ENCODE measurements around the gene SDK1.

The SDK1 gene

DNA sequence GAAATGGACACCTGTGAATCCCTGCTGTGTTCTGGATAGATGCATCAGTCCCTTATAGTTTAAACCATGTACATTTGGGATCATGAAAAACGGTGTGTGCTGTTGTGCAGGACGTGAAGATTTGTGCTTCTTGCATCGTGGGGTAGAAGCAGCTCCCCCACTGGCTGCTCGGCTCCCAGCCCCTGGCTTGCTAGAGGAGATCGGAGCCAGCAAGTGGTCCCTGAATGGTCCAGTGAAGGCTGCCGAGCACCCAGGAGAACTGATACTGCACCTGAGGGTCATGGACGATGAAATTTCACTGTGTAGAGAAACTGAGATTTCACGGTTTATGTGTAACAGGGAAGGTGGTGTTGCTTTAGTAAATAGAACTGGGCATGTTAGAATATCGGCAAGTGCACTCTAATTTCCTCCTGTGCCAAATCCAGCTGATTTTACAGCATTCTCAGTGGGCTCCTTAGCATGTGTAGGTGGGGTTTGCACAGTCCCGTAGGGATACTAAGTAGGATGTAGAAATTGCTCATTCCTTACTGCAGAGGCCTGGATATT, 726.0 kb downstream of the SDK1 start:
- TF ChIP-seq, protein P1, sequence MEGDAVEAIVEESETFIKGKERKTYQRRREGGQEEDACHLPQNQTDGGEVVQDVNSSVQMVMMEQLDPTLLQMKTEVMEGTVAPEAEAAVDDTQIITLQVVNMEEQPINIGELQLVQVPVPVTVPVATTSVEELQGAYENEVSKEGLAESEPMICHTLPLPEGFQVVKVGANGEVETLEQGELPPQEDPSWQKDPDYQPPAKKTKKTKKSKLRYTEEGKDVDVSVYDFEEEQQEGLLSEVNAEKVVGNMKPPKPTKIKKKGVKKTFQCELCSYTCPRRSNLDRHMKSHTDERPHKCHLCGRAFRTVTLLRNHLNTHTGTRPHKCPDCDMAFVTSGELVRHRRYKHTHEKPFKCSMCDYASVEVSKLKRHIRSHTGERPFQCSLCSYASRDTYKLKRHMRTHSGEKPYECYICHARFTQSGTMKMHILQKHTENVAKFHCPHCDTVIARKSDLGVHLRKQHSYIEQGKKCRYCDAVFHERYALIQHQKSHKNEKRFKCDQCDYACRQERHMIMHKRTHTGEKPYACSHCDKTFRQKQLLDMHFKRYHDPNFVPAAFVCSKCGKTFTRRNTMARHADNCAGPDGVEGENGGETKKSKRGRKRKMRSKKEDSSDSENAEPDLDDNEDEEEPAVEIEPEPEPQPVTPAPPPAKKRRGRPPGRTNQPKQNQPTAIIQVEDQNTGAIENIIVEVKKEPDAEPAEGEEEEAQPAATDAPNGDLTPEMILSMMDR (IDR thresholded peaks at IDR 0.05), result no peak
- peak; percentile 57 for DNase-seq (ENCODE audit: low spot score)
- Histone ChIP-seq H3K27ac (peak overlapping the region in 1 of 2 donors; percentile 49), H3K4me3 (no peak overlapping the region)

DNA sequence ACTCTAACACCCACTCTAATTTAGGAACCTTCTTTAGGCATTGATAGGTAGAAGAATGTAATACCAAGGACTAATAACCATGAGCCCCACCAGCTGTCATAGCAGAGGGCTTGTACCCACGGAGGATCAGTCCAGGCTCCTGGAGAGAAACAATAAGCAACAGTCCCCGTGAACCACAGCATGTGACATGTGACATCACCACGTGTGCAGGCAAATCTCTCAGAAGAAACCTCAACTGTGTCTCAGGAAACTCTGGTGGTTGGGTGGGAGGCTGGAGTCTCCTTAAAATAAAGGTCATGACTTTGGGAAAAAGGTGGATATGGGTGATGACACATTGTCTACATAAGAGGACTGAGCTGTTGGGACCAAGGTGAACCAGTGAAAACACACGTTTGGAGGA, 727.2 kb downstream of the SDK1 start:
- TF ChIP-seq, protein P1 (IDR thresholded peaks at IDR 0.05), result no peak
- H3K4me3 ChIP-seq, result no peak overlapping the region
- no peak overlapping the region for H3K27ac ChIP-seq
- DNase-seq (ENCODE audit: low spot score), result peak; percentile 5

DNA sequence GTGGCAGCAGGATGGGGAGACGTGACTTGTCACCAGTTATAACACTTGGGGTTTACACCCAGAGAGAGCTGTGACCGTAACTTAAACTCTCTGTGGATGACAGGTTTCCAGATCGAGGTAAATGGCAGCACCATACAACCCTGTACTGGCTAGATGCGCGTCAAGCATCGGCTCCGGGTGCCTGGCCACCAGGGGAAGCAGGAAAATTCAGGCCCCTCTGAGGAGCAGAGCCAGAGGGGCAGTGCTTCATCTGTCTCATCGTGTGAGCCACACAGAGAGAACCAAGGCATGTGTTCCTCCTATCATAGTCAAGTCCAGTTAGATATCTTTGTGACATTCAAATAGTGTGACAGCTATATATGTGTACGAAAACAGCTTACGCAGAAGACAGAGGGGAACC, 728.9 kb downstream of the SDK1 start:
- H3K4me3 ChIP-seq, result no peak overlapping the region
- TF ChIP-seq, protein P1 (IDR thresholded peaks at IDR 0.05), result no peak
- no peak overlapping the region for H3K27ac ChIP-seq
- no peak for DNase-seq (ENCODE audit: low spot score)

DNA sequence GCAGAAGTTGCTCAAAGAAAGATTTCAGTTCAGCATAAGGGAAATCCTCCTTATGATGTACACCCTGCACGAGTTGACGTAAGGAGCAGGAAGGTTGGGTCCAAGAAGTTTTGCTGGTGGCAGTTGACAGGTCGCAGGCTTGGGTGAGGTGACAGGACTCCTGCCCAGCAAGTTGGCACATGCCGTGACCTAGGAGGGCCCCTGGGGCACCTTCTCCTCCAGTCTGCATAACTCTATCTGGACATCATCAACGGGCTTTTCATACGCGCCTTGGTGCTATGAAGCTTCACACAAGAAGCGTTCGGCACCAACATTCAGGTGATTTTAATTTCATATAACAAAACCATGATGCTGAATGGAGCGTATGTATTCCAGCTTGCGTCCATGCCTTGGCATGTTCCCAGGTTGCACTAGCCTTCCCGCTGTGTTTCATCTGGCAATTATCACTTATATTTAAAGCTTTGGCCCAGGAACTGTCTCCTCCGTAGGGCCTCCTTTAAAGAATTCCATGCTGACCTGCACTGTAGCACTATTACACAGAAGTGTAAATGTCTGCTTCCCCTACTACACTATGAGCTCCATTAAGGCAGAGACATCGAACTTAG, 729.4 kb downstream of the SDK1 start:
- no peak overlapping the region for H3K27ac ChIP-seq
- TF ChIP-seq, protein P1 (IDR thresholded peaks at IDR 0.05), result no peak
- no peak overlapping the region for H3K4me3 ChIP-seq
- DNase-seq (ENCODE audit: low spot score), result no peak

DNA sequence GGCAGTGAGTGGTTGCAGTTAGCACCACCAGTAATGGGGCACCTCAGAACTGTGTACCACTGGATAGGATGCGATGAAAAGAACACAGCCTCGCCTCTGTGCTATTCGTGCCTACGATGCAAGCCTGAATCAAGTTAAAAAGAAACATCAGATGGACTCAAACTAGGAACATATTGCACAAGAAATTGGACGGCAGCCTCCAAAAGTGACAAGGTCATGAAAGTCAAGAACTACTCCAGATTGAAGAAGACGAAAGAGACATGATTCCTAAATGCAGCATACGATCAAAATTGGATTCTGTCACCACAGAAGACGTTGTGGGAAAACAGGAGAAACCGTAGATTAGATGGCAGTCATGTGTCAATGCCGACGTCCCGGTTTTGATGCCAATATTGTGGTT, 732.9 kb downstream of the SDK1 start:
- Histone ChIP-seq H3K4me3 (no peak overlapping the region), H3K27ac (no peak overlapping the region)
- TF ChIP-seq, protein P1 (IDR thresholded peaks at IDR 0.05), result no peak
- no peak for DNase-seq (ENCODE audit: low spot score)

DNA sequence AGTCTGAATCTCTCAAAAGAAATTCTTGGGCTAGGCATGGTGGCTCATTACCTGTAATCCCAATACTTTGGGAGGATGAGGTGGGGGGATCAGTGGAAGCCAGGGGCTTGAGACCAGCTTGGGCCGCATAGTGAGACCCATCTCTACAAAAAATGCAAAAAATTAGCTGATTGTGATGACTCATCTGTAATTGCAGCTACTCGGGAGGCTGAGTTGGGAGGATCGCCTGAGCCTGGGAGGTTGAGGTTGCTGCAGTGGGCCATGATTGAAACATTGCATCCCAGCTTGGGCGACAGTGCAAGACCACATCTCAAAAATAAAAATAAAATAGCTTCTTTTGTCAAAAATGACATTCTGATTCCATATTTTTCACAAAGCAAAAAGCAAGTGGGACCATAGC, 736.3 kb downstream of the SDK1 start:
- no peak overlapping the region for H3K4me3 ChIP-seq
- no peak overlapping the region for H3K27ac ChIP-seq
- DNase-seq (ENCODE audit: low spot score), result no peak
- TF ChIP-seq, protein P1 (IDR thresholded peaks at IDR 0.05), result no peak

DNA sequence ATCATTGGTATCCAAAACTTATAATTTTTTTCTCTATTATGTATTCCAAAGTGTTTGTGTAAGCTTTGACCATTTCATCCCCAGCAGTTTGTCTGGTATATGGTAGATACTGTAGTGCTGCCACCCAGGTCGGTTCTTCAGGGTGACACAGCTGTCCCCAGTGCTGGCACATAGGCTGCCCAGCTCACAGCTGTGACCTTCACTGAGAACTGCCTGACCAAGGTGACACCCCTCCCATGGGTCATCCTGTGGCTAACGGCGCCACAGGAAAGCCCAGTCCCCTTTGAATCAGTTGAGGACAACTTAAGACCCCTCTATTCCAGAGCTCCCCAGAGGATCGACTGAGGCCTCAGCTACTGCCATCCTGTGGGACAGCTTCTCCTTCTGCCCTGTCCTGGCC, 736.8 kb downstream of the SDK1 start:
- H3K4me3 ChIP-seq, result no peak overlapping the region
- TF ChIP-seq, protein P1 (IDR thresholded peaks at IDR 0.05), result no peak
- DNase-seq (ENCODE audit: low spot score), result no peak
- no peak overlapping the region for H3K27ac ChIP-seq
